ENCODE data around the gene RNF181. TPM values are rescaled to one million over a fixed set of nuclear protein-coding genes. Genes with fewer than 3 reads are reported as not detected.
A peak's percentile ranks its signal among the peaks of the same experiment; 100 is the strongest.

RNF181 gene
- polyA plus RNA-seq, 1 of the 3 experiments (the other 2 are of a cell fraction): 312 TPM

- TF ChIP-seq TEAD4 (IDR thresholded peaks at IDR 0.05; ENCODE audit: borderline replicate concordance, insufficient read depth) (no peak), JUND (IDR thresholded peaks at IDR 0.05) (no peak), MEF2A (IDR thresholded peaks at IDR 0.05; ENCODE audit: borderline replicate concordance, low read depth) (no peak), FOXM1 (IDR thresholded peaks at IDR 0.05; ENCODE audit: low read depth) (no peak), RXRA (IDR thresholded peaks at IDR 0.05; ENCODE audit: borderline replicate concordance, low read depth) (no peak), FOXJ3 (CRISPR knock-in tag; IDR thresholded peaks at IDR 0.05) (no peak), ELF1 (IDR thresholded peaks at IDR 0.05) (no peak), EZH2phosphoT487 (IDR thresholded peaks at IDR 0.05; ENCODE audit: borderline replicate concordance, low read depth) (no peak), USF1 (IDR thresholded peaks at IDR 0.05; ENCODE audit: borderline replicate concordance, low read depth) (no peak), EP300 (IDR thresholded peaks at IDR 0.05; ENCODE audit: borderline replicate concordance in 1 of 2, low read depth in 1 of 2, low read length in 1 of 2) (no peak), RAD21 (IDR thresholded peaks at IDR 0.05; ENCODE audit: low read length) (no peak), NFIC (IDR thresholded peaks at IDR 0.05; ENCODE audit: borderline replicate concordance) (no peak)
These were observed 4.7 kb downstream of the RNF181 start (continued) for GRCh38 chr2:85600235-85600575.

GRCh38 chr2:85600951-85601770, 5.6 kb downstream of the RNF181 start:
- Histone ChIP-seq H2AFZ (ENCODE audit: low read depth) (no peak overlapping the region), H3K27ac (ENCODE audit: low read depth in 2 of 2, low read length in 1 of 2) (no peak overlapping the region)
- CTCF ChIA-PET: interaction anchor here (1.2 to 1.4 kb wide), 2 partner anchors 16 to 52 kb away, joined by 3 read pairs; no protein-coding TSS in a partner anchor

More at GRCh38 chr2:85600951-85601770, 5.6 kb downstream of the RNF181 start:
- Histone ChIP-seq H3K9me2 (no peaks in the 10 kb centered on the region), H3K4me3 (ENCODE audit: low read depth in 2 of 2, low read length in 1 of 2) (peak overlapping the region; percentile 93 to 98; a peak in 3 of 4 replicates), H3K36me3 (replicated peaks in 1 of 2; ENCODE audit: control insufficient read depth in 1 of 2, insufficient read depth in 2 of 2, low read length in 1 of 2) (peaks cover 0 to 32% of the 10 kb centered on the region in 2 experiments), H3K9ac (peak overlapping the region; percentile 72; the same call in 1 of the 2 replicates), H3F3A (replicated peaks; ENCODE audit: insufficient read depth) (peaks cover 15% of the 10 kb centered on the region), H3K4me2 (peak overlapping the region; percentile 96), H4K20me1 (ENCODE audit: insufficient read depth) (no peaks in the 10 kb centered on the region), H3K9me3 (no peaks in the 10 kb centered on the region), H3K4me1 (ENCODE audit: control insufficient read depth in 1 of 2, insufficient read depth in 2 of 2, low read depth in 1 of 2, low read length in 1 of 2) (peaks cover 4 to 30% of the 10 kb centered on the region in 2 experiments; a peak in 2 of 4 replicates), H3K79me2 (ENCODE audit: insufficient read depth) (peaks cover 29% of the 10 kb centered on the region), H3K27me3 (ENCODE audit: insufficient read depth) (no peaks in the 10 kb centered on the region)
- WGBS (ENCODE audit: low lambda C conversion rate): 77% methylated on average over 5 of the region's 6 CpGs
- TF ChIP-seq PBX3 (IDR thresholded peaks at IDR 0.05): no peak
- TF ChIP-seq ELF1 (IDR thresholded peaks at IDR 0.05): no peak
- no peak for TF ChIP-seq RCOR1 (IDR thresholded peaks at IDR 0.05; ENCODE audit: low read length)
- no peak for TF ChIP-seq TCF12 (IDR thresholded peaks at IDR 0.05)
- no peak for TF ChIP-seq RFX5 (IDR thresholded peaks at IDR 0.05; ENCODE audit: low read length)
- TF ChIP-seq FOXM1 (IDR thresholded peaks at IDR 0.05; ENCODE audit: low read depth): no peak
- TF ChIP-seq TAF1 (IDR thresholded peaks at IDR 0.05; ENCODE audit: borderline replicate concordance, low read depth, low read length): no peak
- TF ChIP-seq ZBTB33 (IDR thresholded peaks at IDR 0.05; ENCODE audit: borderline replicate concordance, low read depth): no peak
- no peak for TF ChIP-seq MXI1 (IDR thresholded peaks at IDR 0.05; ENCODE audit: low read depth, low read length)
- no peak for TF ChIP-seq JUND (IDR thresholded peaks at IDR 0.05)
- TF ChIP-seq IRF3 (IDR thresholded peaks at IDR 0.05; ENCODE audit: low read depth, low read length): no peak
- no peak for TF ChIP-seq USF2 (IDR thresholded peaks at IDR 0.05; ENCODE audit: borderline replicate concordance, low read depth, low read length)
- TF ChIP-seq SMC3 (IDR thresholded peaks at IDR 0.05; ENCODE audit: low read depth, low read length): no peak
- TF ChIP-seq CTCF (IDR thresholded peaks at IDR 0.05): no peak
- no peak for TF ChIP-seq EZH2phosphoT487 (IDR thresholded peaks at IDR 0.05; ENCODE audit: borderline replicate concordance, low read depth)
- no peak for TF ChIP-seq TEAD4 (IDR thresholded peaks at IDR 0.05; ENCODE audit: borderline replicate concordance, insufficient read depth)
- POLR2A ChIA-PET: interaction anchor here (0.5 to 2.2 kb wide), 6 partner anchors 9 to 182 kb away, joined by 3 to 7 read pairs (median 5); partner anchors contain the start of genes C2orf68, MAT2A and SH2D6
- no peak for DNase-seq
